Measurements from ENCODE around the gene NHLRC2. TPM values are rescaled to one million over a fixed set of nuclear protein-coding genes. Genes with fewer than 3 reads are reported as not detected.

The NHLRC2 gene
- total and polyA plus RNA-seq, 2 experiments from 2014 or later, result 15.5 to 28.1 TPM

DNA sequence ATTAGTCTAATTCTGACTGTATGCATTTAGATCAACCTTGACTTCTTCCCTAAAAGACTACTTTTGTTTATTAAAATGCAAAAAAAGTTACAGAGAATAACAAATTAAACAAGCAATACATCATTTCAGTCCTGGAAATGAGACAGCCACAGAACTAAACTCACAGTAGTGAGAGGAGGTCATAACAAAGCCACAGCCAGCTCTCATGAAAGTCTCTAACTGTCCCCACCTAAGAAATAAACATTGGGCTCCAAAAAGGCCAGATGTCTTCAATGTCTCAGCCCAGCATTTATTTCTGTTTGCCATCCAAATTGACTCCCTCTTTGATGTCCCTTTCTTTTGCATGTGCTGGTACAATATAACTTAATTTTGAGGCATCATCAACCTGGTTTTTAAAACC lies 74.4 kb downstream of the NHLRC2 start:
- Mint-ChIP-seq H3K27me3 (ENCODE audit: insufficient read depth, low read depth, poor library complexity) (no peaks in the 10 kb centered on the region), H3K27ac (no peak overlapping the region), H3K9me3 (peaks cover 5% of the 10 kb centered on the region; the same call in 2 of the 3 replicates), H3K4me3 (no peak overlapping the region), H3K4me1 (peaks cover 3% of the 10 kb centered on the region; the same call in 2 of the 3 replicates), H3K36me3 (ENCODE audit: low read depth) (no peaks in the 10 kb centered on the region)
- Histone ChIP-seq H3K27ac (ENCODE audit: low read depth) (no peak overlapping the region), H3K79me2 (replicated peaks; ENCODE audit: insufficient read depth) (no peaks in the 10 kb centered on the region), H3F3A (replicated peaks; ENCODE audit: low read depth) (no peaks in the 10 kb centered on the region), H3K4me1 (ENCODE audit: insufficient read depth) (no peaks in the 10 kb centered on the region), H3K4me3 (no peak overlapping the region), H2AFZ (no peak overlapping the region), H3K9me2 (ENCODE audit: insufficient read depth) (no peaks in the 10 kb centered on the region; the same call in 1 of the 2 replicates), H4K20me1 (replicated peaks; ENCODE audit: insufficient read depth) (no peaks in the 10 kb centered on the region), H3K36me3 (ENCODE audit: insufficient read depth) (no peaks in the 10 kb centered on the region), H3K27me3 (ENCODE audit: insufficient read depth) (no peaks in the 10 kb centered on the region), H3K4me2 (no peak overlapping the region)
- no peak for ATAC-seq
- DNase-seq (ENCODE audit: low spot score), result no peak
- TF ChIP-seq ZNF331 (CRISPR knock-in tag; IDR thresholded peaks at IDR 0.05; ENCODE audit: low read depth) (no peak), STAT1 (IDR thresholded peaks at IDR 0.05; ENCODE audit: unreplicated experiment) (no peak), EZH2phosphoT487 (IDR thresholded peaks at IDR 0.05; ENCODE audit: unreplicated experiment) (no peak)
- TF ChIP-seq, protein P1, sequence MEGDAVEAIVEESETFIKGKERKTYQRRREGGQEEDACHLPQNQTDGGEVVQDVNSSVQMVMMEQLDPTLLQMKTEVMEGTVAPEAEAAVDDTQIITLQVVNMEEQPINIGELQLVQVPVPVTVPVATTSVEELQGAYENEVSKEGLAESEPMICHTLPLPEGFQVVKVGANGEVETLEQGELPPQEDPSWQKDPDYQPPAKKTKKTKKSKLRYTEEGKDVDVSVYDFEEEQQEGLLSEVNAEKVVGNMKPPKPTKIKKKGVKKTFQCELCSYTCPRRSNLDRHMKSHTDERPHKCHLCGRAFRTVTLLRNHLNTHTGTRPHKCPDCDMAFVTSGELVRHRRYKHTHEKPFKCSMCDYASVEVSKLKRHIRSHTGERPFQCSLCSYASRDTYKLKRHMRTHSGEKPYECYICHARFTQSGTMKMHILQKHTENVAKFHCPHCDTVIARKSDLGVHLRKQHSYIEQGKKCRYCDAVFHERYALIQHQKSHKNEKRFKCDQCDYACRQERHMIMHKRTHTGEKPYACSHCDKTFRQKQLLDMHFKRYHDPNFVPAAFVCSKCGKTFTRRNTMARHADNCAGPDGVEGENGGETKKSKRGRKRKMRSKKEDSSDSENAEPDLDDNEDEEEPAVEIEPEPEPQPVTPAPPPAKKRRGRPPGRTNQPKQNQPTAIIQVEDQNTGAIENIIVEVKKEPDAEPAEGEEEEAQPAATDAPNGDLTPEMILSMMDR (conservative IDR thresholded peaks at IDR 0.05; ENCODE audit: low read depth in 2 of 2), result no peak

DNA sequence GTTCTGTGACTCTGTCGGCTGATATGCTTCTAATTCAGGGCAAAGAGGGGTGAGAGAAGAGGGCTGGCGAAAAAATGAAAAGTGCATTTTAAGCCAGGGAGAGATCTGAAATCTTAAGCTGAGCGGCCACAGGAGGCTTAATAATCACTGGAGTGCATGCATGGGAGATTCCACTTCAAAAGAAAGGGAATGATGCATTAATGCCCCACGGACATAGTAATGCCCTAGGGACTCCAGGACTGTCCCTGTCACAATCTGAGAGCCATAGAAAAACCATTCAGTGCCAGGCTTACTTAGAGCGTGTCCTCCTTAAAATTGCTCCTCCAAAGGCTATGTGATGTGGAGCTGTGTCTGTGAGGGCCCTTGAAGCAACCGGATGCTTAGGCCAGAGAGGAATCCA lies 75.1 kb downstream of the NHLRC2 start:
- ATAC-seq (no peak), DNase-seq (ENCODE audit: low spot score) (no peak)
- Mint-ChIP-seq H3K36me3 (ENCODE audit: low read depth) (no peaks in the 10 kb centered on the region), H3K9me3 (peaks cover 3% of the 10 kb centered on the region; the same call in 1 of the 3 replicates), H3K4me3 (no peak overlapping the region), H3K4me1 (peaks cover 3% of the 10 kb centered on the region; the same call in 2 of the 3 replicates), H3K27me3 (ENCODE audit: insufficient read depth, low read depth, poor library complexity) (no peaks in the 10 kb centered on the region), H3K27ac (no peak overlapping the region)
- no peak overlapping the region for H3K4me3 ChIP-seq
- no peaks in the 10 kb centered on the region; the same call in 1 of the 2 replicates for H3K9me2 ChIP-seq (ENCODE audit: insufficient read depth)
- H4K20me1 ChIP-seq (replicated peaks; ENCODE audit: insufficient read depth), result no peaks in the 10 kb centered on the region
- H3K4me2 ChIP-seq, result no peak overlapping the region
- no peaks in the 10 kb centered on the region for H3K79me2 ChIP-seq (replicated peaks; ENCODE audit: insufficient read depth)
- H3K4me1 ChIP-seq (ENCODE audit: insufficient read depth), result no peaks in the 10 kb centered on the region
- H3K36me3 ChIP-seq (ENCODE audit: insufficient read depth), result no peaks in the 10 kb centered on the region
- no peak overlapping the region for H3K27ac ChIP-seq (ENCODE audit: low read depth)
- H3F3A ChIP-seq (replicated peaks; ENCODE audit: low read depth), result no peaks in the 10 kb centered on the region
- peak overlapping the region; percentile 32; the same call in 1 of the 2 replicates for H2AFZ ChIP-seq
- no peaks in the 10 kb centered on the region for H3K27me3 ChIP-seq (ENCODE audit: insufficient read depth)
- TF ChIP-seq JUNB (IDR thresholded peaks at IDR 0.05; ENCODE audit: unreplicated experiment) (no peak), EZH2phosphoT487 (IDR thresholded peaks at IDR 0.05; ENCODE audit: unreplicated experiment) (no peak), ZNF114 (CRISPR knock-in tag; IDR thresholded peaks at IDR 0.05) (no peak), EZH2 (IDR thresholded peaks at IDR 0.05; ENCODE audit: low read depth, unreplicated experiment) (no peak), STAT1 (IDR thresholded peaks at IDR 0.05; ENCODE audit: unreplicated experiment) (no peak), ZNF331 (CRISPR knock-in tag; IDR thresholded peaks at IDR 0.05; ENCODE audit: low read depth) (no peak), NANOG (IDR thresholded peaks at IDR 0.05; ENCODE audit: borderline replicate concordance) (no peak), POLR2AphosphoS5 (IDR thresholded peaks at IDR 0.05; ENCODE audit: low read depth) (no peak)
- TF ChIP-seq, protein P2, sequence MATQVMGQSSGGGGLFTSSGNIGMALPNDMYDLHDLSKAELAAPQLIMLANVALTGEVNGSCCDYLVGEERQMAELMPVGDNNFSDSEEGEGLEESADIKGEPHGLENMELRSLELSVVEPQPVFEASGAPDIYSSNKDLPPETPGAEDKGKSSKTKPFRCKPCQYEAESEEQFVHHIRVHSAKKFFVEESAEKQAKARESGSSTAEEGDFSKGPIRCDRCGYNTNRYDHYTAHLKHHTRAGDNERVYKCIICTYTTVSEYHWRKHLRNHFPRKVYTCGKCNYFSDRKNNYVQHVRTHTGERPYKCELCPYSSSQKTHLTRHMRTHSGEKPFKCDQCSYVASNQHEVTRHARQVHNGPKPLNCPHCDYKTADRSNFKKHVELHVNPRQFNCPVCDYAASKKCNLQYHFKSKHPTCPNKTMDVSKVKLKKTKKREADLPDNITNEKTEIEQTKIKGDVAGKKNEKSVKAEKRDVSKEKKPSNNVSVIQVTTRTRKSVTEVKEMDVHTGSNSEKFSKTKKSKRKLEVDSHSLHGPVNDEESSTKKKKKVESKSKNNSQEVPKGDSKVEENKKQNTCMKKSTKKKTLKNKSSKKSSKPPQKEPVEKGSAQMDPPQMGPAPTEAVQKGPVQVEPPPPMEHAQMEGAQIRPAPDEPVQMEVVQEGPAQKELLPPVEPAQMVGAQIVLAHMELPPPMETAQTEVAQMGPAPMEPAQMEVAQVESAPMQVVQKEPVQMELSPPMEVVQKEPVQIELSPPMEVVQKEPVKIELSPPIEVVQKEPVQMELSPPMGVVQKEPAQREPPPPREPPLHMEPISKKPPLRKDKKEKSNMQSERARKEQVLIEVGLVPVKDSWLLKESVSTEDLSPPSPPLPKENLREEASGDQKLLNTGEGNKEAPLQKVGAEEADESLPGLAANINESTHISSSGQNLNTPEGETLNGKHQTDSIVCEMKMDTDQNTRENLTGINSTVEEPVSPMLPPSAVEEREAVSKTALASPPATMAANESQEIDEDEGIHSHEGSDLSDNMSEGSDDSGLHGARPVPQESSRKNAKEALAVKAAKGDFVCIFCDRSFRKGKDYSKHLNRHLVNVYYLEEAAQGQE (IDR thresholded peaks at IDR 0.05; ENCODE audit: unreplicated experiment), result no peak
- TF ChIP-seq, protein P3, sequence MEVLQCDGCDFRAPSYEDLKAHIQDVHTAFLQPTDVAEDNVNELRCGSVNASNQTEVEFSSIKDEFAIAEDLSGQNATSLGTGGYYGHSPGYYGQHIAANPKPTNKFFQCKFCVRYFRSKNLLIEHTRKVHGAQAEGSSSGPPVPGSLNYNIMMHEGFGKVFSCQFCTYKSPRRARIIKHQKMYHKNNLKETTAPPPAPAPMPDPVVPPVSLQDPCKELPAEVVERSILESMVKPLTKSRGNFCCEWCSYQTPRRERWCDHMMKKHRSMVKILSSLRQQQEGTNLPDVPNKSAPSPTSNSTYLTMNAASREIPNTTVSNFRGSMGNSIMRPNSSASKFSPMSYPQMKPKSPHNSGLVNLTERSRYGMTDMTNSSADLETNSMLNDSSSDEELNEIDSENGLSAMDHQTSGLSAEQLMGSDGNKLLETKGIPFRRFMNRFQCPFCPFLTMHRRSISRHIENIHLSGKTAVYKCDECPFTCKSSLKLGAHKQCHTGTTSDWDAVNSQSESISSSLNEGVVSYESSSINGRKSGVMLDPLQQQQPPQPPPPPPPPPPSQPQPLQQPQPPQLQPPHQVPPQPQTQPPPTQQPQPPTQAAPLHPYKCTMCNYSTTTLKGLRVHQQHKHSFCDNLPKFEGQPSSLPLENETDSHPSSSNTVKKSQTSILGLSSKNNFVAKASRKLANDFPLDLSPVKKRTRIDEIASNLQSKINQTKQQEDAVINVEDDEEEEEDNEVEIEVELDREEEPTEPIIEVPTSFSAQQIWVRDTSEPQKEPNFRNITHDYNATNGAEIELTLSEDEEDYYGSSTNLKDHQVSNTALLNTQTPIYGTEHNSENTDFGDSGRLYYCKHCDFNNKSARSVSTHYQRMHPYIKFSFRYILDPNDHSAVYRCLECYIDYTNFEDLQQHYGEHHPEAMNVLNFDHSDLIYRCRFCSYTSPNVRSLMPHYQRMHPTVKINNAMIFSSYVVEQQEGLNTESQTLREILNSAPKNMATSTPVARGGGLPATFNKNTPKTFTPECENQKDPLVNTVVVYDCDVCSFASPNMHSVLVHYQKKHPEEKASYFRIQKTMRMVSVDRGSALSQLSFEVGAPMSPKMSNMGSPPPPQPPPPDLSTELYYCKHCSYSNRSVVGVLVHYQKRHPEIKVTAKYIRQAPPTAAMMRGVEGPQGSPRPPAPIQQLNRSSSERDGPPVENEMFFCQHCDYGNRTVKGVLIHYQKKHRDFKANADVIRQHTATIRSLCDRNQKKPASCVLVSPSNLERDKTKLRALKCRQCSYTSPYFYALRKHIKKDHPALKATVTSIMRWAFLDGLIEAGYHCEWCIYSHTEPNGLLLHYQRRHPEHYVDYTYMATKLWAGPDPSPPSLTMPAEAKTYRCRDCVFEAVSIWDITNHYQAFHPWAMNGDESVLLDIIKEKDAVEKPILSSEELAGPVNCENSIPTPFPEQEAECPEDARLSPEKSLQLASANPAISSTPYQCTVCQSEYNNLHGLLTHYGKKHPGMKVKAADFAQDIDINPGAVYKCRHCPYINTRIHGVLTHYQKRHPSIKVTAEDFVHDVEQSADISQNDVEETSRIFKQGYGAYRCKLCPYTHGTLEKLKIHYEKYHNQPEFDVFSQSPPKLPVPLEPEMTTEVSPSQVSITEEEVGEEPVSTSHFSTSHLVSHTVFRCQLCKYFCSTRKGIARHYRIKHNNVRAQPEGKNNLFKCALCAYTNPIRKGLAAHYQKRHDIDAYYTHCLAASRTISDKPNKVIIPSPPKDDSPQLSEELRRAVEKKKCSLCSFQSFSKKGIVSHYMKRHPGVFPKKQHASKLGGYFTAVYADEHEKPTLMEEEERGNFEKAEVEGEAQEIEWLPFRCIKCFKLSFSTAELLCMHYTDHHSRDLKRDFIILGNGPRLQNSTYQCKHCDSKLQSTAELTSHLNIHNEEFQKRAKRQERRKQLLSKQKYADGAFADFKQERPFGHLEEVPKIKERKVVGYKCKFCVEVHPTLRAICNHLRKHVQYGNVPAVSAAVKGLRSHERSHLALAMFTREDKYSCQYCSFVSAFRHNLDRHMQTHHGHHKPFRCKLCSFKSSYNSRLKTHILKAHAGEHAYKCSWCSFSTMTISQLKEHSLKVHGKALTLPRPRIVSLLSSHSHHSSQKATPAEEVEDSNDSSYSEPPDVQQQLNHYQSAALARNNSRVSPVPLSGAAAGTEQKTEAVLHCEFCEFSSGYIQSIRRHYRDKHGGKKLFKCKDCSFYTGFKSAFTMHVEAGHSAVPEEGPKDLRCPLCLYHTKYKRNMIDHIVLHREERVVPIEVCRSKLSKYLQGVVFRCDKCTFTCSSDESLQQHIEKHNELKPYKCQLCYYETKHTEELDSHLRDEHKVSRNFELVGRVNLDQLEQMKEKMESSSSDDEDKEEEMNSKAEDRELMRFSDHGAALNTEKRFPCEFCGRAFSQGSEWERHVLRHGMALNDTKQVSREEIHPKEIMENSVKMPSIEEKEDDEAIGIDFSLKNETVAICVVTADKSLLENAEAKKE (CRISPR knock-in tag; IDR thresholded peaks at IDR 0.05), result no peak

All from GM23338 (cell line).